ENCODE results near the gene ZNF783. TPM values are rescaled to one million over a fixed set of nuclear protein-coding genes. Genes with fewer than 3 reads are reported as not detected.
"Not testable (repeated sequence)": the region's sequence is repeated elsewhere in the genome, so short reads cannot be mapped to it uniquely, and the experiment has no call there.

The ZNF783 gene
- total RNA-seq, 1 donor from 2014 or later = 25.0 TPM

GRCh38 chr7:149248777-149249176, 13.2 kb upstream of the ZNF783 start:
- Mint-ChIP-seq H3K27ac (peak overlapping the region; percentile 97), H3K4me1 (ENCODE audit: low read depth) (peaks cover 35% of the 10 kb centered on the region), H3K27me3 (ENCODE audit: low read depth) (no peaks in the 10 kb centered on the region), H3K9me3 (no peaks in the 10 kb centered on the region), H3K36me3 (ENCODE audit: low read depth) (peaks cover 45% of the 10 kb centered on the region), H3K4me3 (ENCODE audit: low read depth) (peak overlapping the region; percentile 30)
- DNase-seq (ENCODE audit: low spot score) = no peak
- intact Hi-C loops (cut with micrococcal nuclease) = loop anchor here (1.0 to 10.0 kb wide), 4 partner anchors 13 to 224 kb away; partner anchors contain the start of genes PDIA4 and ZNF398

- Mint-ChIP-seq H3K36me3 (ENCODE audit: low read depth) (peaks cover 49% of the 10 kb centered on the region), H3K4me1 (ENCODE audit: low read depth) (peaks cover 31% of the 10 kb centered on the region), H3K27ac (peak overlapping the region; percentile 46)
- DNase-seq (ENCODE audit: low spot score); H3K9me3 Mint-ChIP-seq; intact Hi-C loops (cut with micrococcal nuclease); H3K4me3 Mint-ChIP-seq (ENCODE audit: low read depth); H3K27me3 Mint-ChIP-seq (ENCODE audit: low read depth): not testable (repeated sequence)
Observed at GRCh38 chr7:149250151-149250550, 11.8 kb upstream of the ZNF783 start.

- DNase-seq (ENCODE audit: low spot score); H3K27ac Mint-ChIP-seq; H3K27me3 Mint-ChIP-seq (ENCODE audit: low read depth); H3K4me3 Mint-ChIP-seq (ENCODE audit: low read depth); intact Hi-C loops (cut with micrococcal nuclease); H3K9me3 Mint-ChIP-seq: not testable (repeated sequence)
- Mint-ChIP-seq H3K36me3 (ENCODE audit: low read depth) (peaks cover 49% of the 10 kb centered on the region), H3K4me1 (ENCODE audit: low read depth) (peaks cover 21% of the 10 kb centered on the region)
Observed at GRCh38 chr7:149251518-149251917, 10.5 kb upstream of the ZNF783 start.

GRCh38 chr7:149252378-149252777, 9.6 kb upstream of the ZNF783 start:
- Mint-ChIP-seq H3K27ac (no peak overlapping the region), H3K9me3 (no peaks in the 10 kb centered on the region), H3K4me3 (ENCODE audit: low read depth) (no peak overlapping the region), H3K4me1 (ENCODE audit: low read depth) (peaks cover 21% of the 10 kb centered on the region), H3K36me3 (ENCODE audit: low read depth) (peaks cover 49% of the 10 kb centered on the region), H3K27me3 (ENCODE audit: low read depth) (no peaks in the 10 kb centered on the region)
- no peak for DNase-seq (ENCODE audit: low spot score)
- intact Hi-C loops (cut with micrococcal nuclease) = no loop called here

- peaks cover 42% of the 10 kb centered on the region for H3K36me3 Mint-ChIP-seq (ENCODE audit: low read depth)
- H3K4me3 Mint-ChIP-seq (ENCODE audit: low read depth) = no peak overlapping the region
- no peaks in the 10 kb centered on the region for H3K27me3 Mint-ChIP-seq (ENCODE audit: low read depth)
- no peaks in the 10 kb centered on the region for H3K9me3 Mint-ChIP-seq
- H3K4me1 Mint-ChIP-seq (ENCODE audit: low read depth) = peaks cover 14% of the 10 kb centered on the region
- H3K27ac Mint-ChIP-seq = no peak overlapping the region
- no peak for DNase-seq (ENCODE audit: low spot score)
- intact Hi-C loops (cut with micrococcal nuclease) = no loop called here
Observed at GRCh38 chr7:149253665-149254064, 8.3 kb upstream of the ZNF783 start.

- intact Hi-C loops (cut with micrococcal nuclease) = no loop called here
- Mint-ChIP-seq H3K27me3 (ENCODE audit: low read depth) (no peaks in the 10 kb centered on the region), H3K27ac (no peak overlapping the region), H3K36me3 (ENCODE audit: low read depth) (peaks cover 39% of the 10 kb centered on the region), H3K4me1 (ENCODE audit: low read depth) (peaks cover 7% of the 10 kb centered on the region), H3K4me3 (ENCODE audit: low read depth) (no peak overlapping the region), H3K9me3 (no peaks in the 10 kb centered on the region)
- no peak for DNase-seq (ENCODE audit: low spot score)
Observed at GRCh38 chr7:149254181-149254858, 7.7 kb upstream of the ZNF783 start.

- intact Hi-C loops (cut with micrococcal nuclease) = no loop called here
- DNase-seq (ENCODE audit: low spot score) = no peak
- Mint-ChIP-seq H3K4me3 (ENCODE audit: low read depth) (no peak overlapping the region), H3K36me3 (ENCODE audit: low read depth) (peaks cover 37% of the 10 kb centered on the region), H3K4me1 (ENCODE audit: low read depth) (peaks cover 5% of the 10 kb centered on the region), H3K27ac (no peak overlapping the region), H3K9me3 (no peaks in the 10 kb centered on the region), H3K27me3 (ENCODE audit: low read depth) (no peaks in the 10 kb centered on the region)
Observed at GRCh38 chr7:149255174-149255573, 6.8 kb upstream of the ZNF783 start.

- peaks cover 30% of the 10 kb centered on the region for H3K36me3 Mint-ChIP-seq (ENCODE audit: low read depth)
- H3K27me3 Mint-ChIP-seq (ENCODE audit: low read depth) = no peaks in the 10 kb centered on the region
- intact Hi-C loops (cut with micrococcal nuclease) = no loop called here
- DNase-seq (ENCODE audit: low spot score) = no peak
- H3K4me1 Mint-ChIP-seq (ENCODE audit: low read depth) = peaks cover 14% of the 10 kb centered on the region
- no peaks in the 10 kb centered on the region for H3K9me3 Mint-ChIP-seq
- H3K4me3 Mint-ChIP-seq (ENCODE audit: low read depth) = no peak overlapping the region
- no peak overlapping the region for H3K27ac Mint-ChIP-seq
Observed at GRCh38 chr7:149256568-149256967, 5.4 kb upstream of the ZNF783 start.

GRCh38 chr7:149257146-149257545, 4.8 kb upstream of the ZNF783 start:
- Mint-ChIP-seq H3K36me3 (ENCODE audit: low read depth) (peaks cover 26% of the 10 kb centered on the region), H3K9me3 (no peaks in the 10 kb centered on the region), H3K4me3 (ENCODE audit: low read depth) (no peak overlapping the region), H3K4me1 (ENCODE audit: low read depth) (peaks cover 16% of the 10 kb centered on the region), H3K27ac (peak overlapping the region; percentile 33), H3K27me3 (ENCODE audit: low read depth) (no peaks in the 10 kb centered on the region)
- intact Hi-C loops (cut with micrococcal nuclease) = no loop called here
- no peak for DNase-seq (ENCODE audit: low spot score)

GRCh38 chr7:149261316-149261828, 624 bp upstream of the ZNF783 start:
- peak overlapping the region; percentile 82 for H3K4me3 Mint-ChIP-seq (ENCODE audit: low read depth)
- peaks cover 27% of the 10 kb centered on the region for H3K36me3 Mint-ChIP-seq (ENCODE audit: low read depth)
- peak overlapping the region; percentile 93 for H3K27ac Mint-ChIP-seq
- intact Hi-C loops (cut with micrococcal nuclease) = loop anchor here (1.0 to 10.0 kb wide), 6 partner anchors 12 to 363 kb away; partner anchors contain the start of genes ZNF425 and ZNF746
- no peaks in the 10 kb centered on the region for H3K27me3 Mint-ChIP-seq (ENCODE audit: low read depth)
- peaks cover 27% of the 10 kb centered on the region for H3K4me1 Mint-ChIP-seq (ENCODE audit: low read depth)
- no peaks in the 10 kb centered on the region for H3K9me3 Mint-ChIP-seq
- DNase-seq (ENCODE audit: low spot score) = no peak

- H3K36me3 Mint-ChIP-seq (ENCODE audit: low read depth) = peaks cover 71% of the 10 kb centered on the region
- no peaks in the 10 kb centered on the region for H3K27me3 Mint-ChIP-seq (ENCODE audit: low read depth)
- intact Hi-C loops (cut with micrococcal nuclease) = loop anchor here (10.0 kb wide), 2 partner anchors 228 to 358 kb away; partner anchors contain the start of gene ZNF746
- no peak overlapping the region for H3K4me3 Mint-ChIP-seq (ENCODE audit: low read depth)
- H3K27ac Mint-ChIP-seq = no peak overlapping the region
- peaks cover 14% of the 10 kb centered on the region for H3K4me1 Mint-ChIP-seq (ENCODE audit: low read depth)
- no peaks in the 10 kb centered on the region for H3K9me3 Mint-ChIP-seq
- no peak for DNase-seq (ENCODE audit: low spot score)
Observed at GRCh38 chr7:149266451-149266850, 4.5 kb downstream of the ZNF783 start.

GRCh38 chr7:149267733-149268132, 5.7 kb downstream of the ZNF783 start:
- Mint-ChIP-seq H3K4me1 (ENCODE audit: low read depth) (peaks cover 12% of the 10 kb centered on the region), H3K4me3 (ENCODE audit: low read depth) (no peak overlapping the region), H3K27ac (no peak overlapping the region), H3K9me3 (no peaks in the 10 kb centered on the region), H3K36me3 (ENCODE audit: low read depth) (peaks cover 81% of the 10 kb centered on the region), H3K27me3 (ENCODE audit: low read depth) (no peaks in the 10 kb centered on the region)
- DNase-seq (ENCODE audit: low spot score) = no peak
- intact Hi-C loops (cut with micrococcal nuclease) = loop anchor here (10.0 kb wide), 2 partner anchors 227 to 357 kb away; partner anchors contain the start of gene ZNF746

GRCh38 chr7:149274424-149274823, 12.4 kb downstream of the ZNF783 start:
- H3K27ac Mint-ChIP-seq; H3K9me3 Mint-ChIP-seq; DNase-seq (ENCODE audit: low spot score); H3K4me3 Mint-ChIP-seq (ENCODE audit: low read depth); intact Hi-C loops (cut with micrococcal nuclease); H3K27me3 Mint-ChIP-seq (ENCODE audit: low read depth); H3K4me1 Mint-ChIP-seq (ENCODE audit: low read depth): not testable (repeated sequence)
- H3K36me3 Mint-ChIP-seq (ENCODE audit: low read depth) = peaks cover 87% of the 10 kb centered on the region
